Activated CD8-positive, alpha-beta T cell treated with anti-CD3 and anti-CD28 coated beads, Interleukin-2, amount 10 ng/mL, durations not matched to agents 7 days and 5 days (primary cell): Measurements from ENCODE around the gene GLS. TPM values are rescaled to one million over a fixed set of nuclear protein-coding genes. Genes with fewer than 3 reads are reported as not detected.

Experiments
- ATAC-seq: fragments of 150-1000 bp; cut with Tn5 transposase; one replicate; pipeline ENCODE4 v1.10.0; 2021; ENCODE audit warnings: moderate library complexity
- CTCF ChIA-PET: fragments of 350-600 bp; sonication (Branson Sonifier 250); formaldehyde crosslinking; loops from one replicate; lab custom pipeline; 2021; ENCODE audit warnings: antibody characterized with exemption; lab: Charles Lee
- POLR2A ChIA-PET: fragments of 350-600 bp; sonication (Branson Sonifier 250); formaldehyde crosslinking; loops from one replicate; lab custom pipeline; 2021; ENCODE audit warnings: antibody characterized with exemption; lab: Charles Lee
- DNase-seq: peaks from one replicate; pipeline ENCODE4 v3.0.0-alpha.2; 2020
- H3K27ac Mint-ChIP-seq: one replicate; pipeline ENCODE4 v1.8.0; 2021; ENCODE audit warnings: mild to moderate bottlenecking, mixed read lengths
- H3K27me3 Mint-ChIP-seq: one replicate; pipeline ENCODE4 v1.8.0; 2021; ENCODE audit warnings: low read depth, mixed read lengths
- H3K36me3 Mint-ChIP-seq: one replicate; pipeline ENCODE4 v1.8.0; 2021; ENCODE audit warnings: low read depth, mixed read lengths
- H3K4me1 Mint-ChIP-seq: one replicate; pipeline ENCODE4 v1.8.0; 2021; ENCODE audit warnings: low read depth, mixed read lengths
- H3K4me3 Mint-ChIP-seq: one replicate; pipeline ENCODE4 v1.8.0; 2021; ENCODE audit warnings: mild to moderate bottlenecking, mixed read lengths
- H3K9me3 Mint-ChIP-seq: one replicate; pipeline ENCODE4 v1.8.0; 2022; ENCODE audit warnings: mixed read lengths; ENCODE audit not compliant: insufficient read depth
- total RNA-seq, 2 experiments: library from RNA; stranded (reverse); gene quantifications; one replicate each; pipeline ENCODE4 v1.2.3, GENCODE V29; 2021

The GLS gene
- 100 to 1,000 TPM; 162 to 193 TPM for total RNA-seq

DNA sequence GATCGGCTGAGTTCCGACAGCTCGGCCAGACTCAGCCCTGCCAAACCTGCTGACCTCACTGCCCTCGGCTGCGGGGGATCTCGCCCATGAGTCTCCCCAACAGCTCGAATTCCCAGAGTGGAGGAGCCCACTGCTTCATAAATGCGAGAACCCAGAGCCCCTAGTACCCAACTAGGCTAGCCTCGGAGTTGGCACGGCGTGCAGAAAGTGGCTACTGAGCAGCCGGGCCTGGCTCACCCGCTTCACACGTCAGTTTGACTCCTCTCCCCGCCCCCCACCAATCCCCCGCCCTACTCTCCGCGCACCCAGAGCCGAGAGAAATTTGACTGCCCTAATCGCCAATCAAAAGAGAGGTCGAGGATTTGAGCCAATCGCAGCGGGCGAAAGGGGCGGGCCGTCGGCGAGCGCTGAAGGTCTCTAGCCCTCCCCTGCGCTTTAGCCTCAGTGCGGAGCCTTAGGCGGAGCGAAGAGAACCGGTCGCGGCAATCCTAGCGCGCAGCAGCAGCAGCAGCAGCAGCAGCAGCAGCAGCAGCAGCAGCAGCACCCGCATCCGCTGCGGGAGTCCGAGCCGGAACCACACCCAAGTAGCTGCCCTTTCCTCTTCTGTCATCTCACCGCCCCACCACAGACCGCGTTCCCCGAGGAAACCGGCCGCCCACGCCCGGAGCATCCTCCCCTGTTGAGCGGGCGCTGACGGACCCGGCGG, at the start of gene GLS:
Gene GLS, plus strand, starts transcription at position 444 of the 706 bp plus-strand sequence. CDS start 264 bp downstream, outside the sequence.
- DNase-seq: peak; percentile 98
- Mint-ChIP-seq H3K4me1 (peaks cover 36% of the 10 kb centered on the region), H3K27ac (peak within 1 kb of the TSS; percentile 99), H3K27me3 (no peaks in the 10 kb centered on the region), H3K9me3 (no peaks in the 10 kb centered on the region), H3K36me3 (peaks cover 30% of the 10 kb centered on the region), H3K4me3 (peak within 1 kb of the TSS; percentile 94)
- ChIA-PET POLR2A (interaction anchor here (0.5 to 4.0 kb wide), 30 partner anchors 9 to 797 kb away, joined by 3 to 51 read pairs (median 4); partner anchors contain the start of genes MFSD6, NABP1, NEMP2 and STAT1), CTCF (interaction anchor here (0.6 to 4.6 kb wide), 5 partner anchors 11 to 66 kb away, joined by 3 to 24 read pairs (median 6); no protein-coding TSS in a partner anchor)
- peak; percentile 81 for ATAC-seq

DNA sequence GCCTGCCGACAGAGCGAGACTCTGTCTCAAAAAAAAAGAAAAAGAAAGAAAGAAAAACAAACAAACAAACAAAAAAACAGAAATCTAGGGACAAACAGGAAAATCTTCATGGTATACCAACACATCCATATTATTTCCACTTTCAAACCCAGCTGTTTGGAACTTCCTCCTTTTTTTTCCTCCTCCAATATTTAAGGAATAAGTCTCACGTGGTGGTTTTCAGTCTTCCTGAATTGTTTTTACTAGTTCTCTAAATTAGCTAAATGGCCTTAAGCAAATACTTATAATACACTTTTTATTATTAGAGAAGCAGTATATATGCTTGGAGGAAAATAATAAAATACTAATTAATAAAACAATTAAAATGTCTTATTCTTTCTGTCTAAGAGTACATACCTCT, 48.7 kb upstream of the GLS start:
- ATAC-seq (no peak), DNase-seq (no peak)
- no peaks in the 10 kb centered on the region for H3K9me3 Mint-ChIP-seq
- ChIA-PET CTCF (no interaction called here), POLR2A (no interaction called here)
- H3K4me3 Mint-ChIP-seq: no peak overlapping the region
- no peaks in the 10 kb centered on the region for H3K4me1 Mint-ChIP-seq
- no peak overlapping the region for H3K27ac Mint-ChIP-seq
- no peaks in the 10 kb centered on the region for H3K36me3 Mint-ChIP-seq
- H3K27me3 Mint-ChIP-seq: peaks cover 5% of the 10 kb centered on the region

DNA sequence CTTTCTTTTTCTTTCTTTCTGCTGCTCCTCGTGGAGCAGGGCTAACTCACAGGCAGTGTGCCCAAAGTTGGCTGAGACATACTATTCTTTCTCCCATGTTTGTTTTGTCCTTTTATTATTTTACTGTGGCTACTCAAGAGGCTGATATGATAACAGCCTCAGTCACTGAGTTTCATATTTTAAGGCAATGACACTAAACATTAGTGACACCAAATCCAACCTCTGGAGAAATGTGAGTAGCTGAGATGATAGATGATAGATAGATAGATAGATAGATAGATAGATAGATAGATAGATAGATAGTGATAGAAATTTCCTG, 45.8 kb upstream of the GLS start:
- no peak for ATAC-seq
- Mint-ChIP-seq H3K4me3 (no peak overlapping the region), H3K27me3 (peaks cover 8% of the 10 kb centered on the region), H3K36me3 (no peaks in the 10 kb centered on the region), H3K9me3 (no peaks in the 10 kb centered on the region), H3K4me1 (no peaks in the 10 kb centered on the region), H3K27ac (no peak overlapping the region)
- ChIA-PET POLR2A (no interaction called here), CTCF (interaction anchor here (1.1 kb wide), 1 partner anchor 10 kb away, joined by 3 read pairs; no protein-coding TSS in a partner anchor)
- no peak for DNase-seq

- no peaks in the 10 kb centered on the region for H3K36me3 Mint-ChIP-seq
- no peak overlapping the region for H3K4me3 Mint-ChIP-seq
- no peaks in the 10 kb centered on the region for H3K9me3 Mint-ChIP-seq
- ChIA-PET CTCF (interaction anchor here (1.1 kb wide), 1 partner anchor 10 kb away, joined by 3 read pairs; no protein-coding TSS in a partner anchor), POLR2A (no interaction called here)
- no peak overlapping the region for H3K27ac Mint-ChIP-seq
- no peaks in the 10 kb centered on the region for H3K4me1 Mint-ChIP-seq
- no peak for DNase-seq
- H3K27me3 Mint-ChIP-seq: peaks cover 8% of the 10 kb centered on the region
- ATAC-seq: no peak
Observed at GRCh38 chr2:190835303-190835930, 45.2 kb upstream of the GLS start.

- no peaks in the 10 kb centered on the region for H3K4me1 Mint-ChIP-seq
- no peak for ATAC-seq
- POLR2A ChIA-PET: no interaction called here
- no peak overlapping the region for H3K4me3 Mint-ChIP-seq
- no peaks in the 10 kb centered on the region for H3K9me3 Mint-ChIP-seq
- peaks cover 8% of the 10 kb centered on the region for H3K27me3 Mint-ChIP-seq
- H3K36me3 Mint-ChIP-seq: no peaks in the 10 kb centered on the region
- no peak overlapping the region for H3K27ac Mint-ChIP-seq
- DNase-seq: no peak
- CTCF ChIA-PET: no interaction called here
Observed at GRCh38 chr2:190836767-190837166, 43.9 kb upstream of the GLS start.

DNA sequence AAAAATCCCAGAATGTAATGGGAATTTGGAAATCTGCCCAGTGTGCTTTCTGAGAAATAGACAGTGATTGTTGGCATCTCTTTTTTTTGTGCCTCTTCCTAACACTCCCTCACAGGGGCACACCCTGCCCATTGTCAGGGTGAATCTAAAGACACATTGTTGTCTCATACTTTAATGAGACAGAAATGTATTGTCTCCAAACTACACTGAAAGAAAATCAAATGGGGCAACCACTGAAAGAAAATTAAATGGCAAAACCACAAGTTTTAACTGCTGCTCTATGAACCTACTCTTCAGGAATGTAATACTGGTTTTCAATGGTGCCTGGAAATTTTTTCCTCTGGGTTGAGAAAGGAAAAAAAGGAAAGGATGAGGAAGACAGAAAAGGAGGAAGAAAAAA, 43.2 kb upstream of the GLS start:
- DNase-seq: no peak
- Mint-ChIP-seq H3K36me3 (no peaks in the 10 kb centered on the region), H3K4me3 (no peak overlapping the region), H3K27me3 (peaks cover 8% of the 10 kb centered on the region), H3K4me1 (no peaks in the 10 kb centered on the region), H3K9me3 (no peaks in the 10 kb centered on the region), H3K27ac (no peak overlapping the region)
- ChIA-PET POLR2A (no interaction called here), CTCF (interaction anchor here (2.6 kb wide), 1 partner anchor 14 kb away, joined by 6 read pairs; no protein-coding TSS in a partner anchor)
- no peak for ATAC-seq

GRCh38 chr2:190837952-190838361, 42.7 kb upstream of the GLS start:
- H3K36me3 Mint-ChIP-seq: no peaks in the 10 kb centered on the region
- POLR2A ChIA-PET: no interaction called here
- no peak for ATAC-seq
- H3K27me3 Mint-ChIP-seq: peaks cover 8% of the 10 kb centered on the region
- no peak overlapping the region for H3K4me3 Mint-ChIP-seq
- CTCF ChIA-PET: interaction anchor here (0.8 to 2.6 kb wide), 3 partner anchors 12 to 110 kb away, joined by 3 to 6 read pairs (median 6); no protein-coding TSS in a partner anchor
- H3K9me3 Mint-ChIP-seq: no peaks in the 10 kb centered on the region
- no peak overlapping the region for H3K27ac Mint-ChIP-seq
- H3K4me1 Mint-ChIP-seq: no peaks in the 10 kb centered on the region
- DNase-seq: no peak

DNA sequence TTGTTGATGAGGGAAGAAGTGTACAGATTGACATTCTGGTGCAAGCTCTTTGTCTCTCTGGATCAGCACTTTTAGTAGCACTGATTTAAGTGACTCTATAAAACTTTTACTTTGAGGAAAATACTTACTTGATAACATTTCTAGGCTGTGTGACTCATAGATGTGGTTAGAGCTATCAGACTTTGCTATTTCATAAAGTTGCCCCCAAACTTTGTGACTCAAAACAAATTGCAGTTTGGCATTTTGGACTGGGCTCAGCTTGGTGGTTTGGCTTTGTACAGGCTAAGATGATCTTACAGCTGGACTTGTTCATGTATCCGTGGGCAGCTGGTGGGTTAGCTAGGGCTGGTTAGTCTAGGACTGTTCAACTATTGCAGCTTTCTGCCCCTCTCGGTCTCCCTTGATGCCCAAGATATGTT, 42.1 kb upstream of the GLS start:
- no peaks in the 10 kb centered on the region for H3K4me1 Mint-ChIP-seq
- peaks cover 8% of the 10 kb centered on the region for H3K27me3 Mint-ChIP-seq
- CTCF ChIA-PET: interaction anchor here (0.8 to 2.6 kb wide), 3 partner anchors 11 to 109 kb away, joined by 3 to 6 read pairs (median 6); no protein-coding TSS in a partner anchor
- POLR2A ChIA-PET: no interaction called here
- no peaks in the 10 kb centered on the region for H3K36me3 Mint-ChIP-seq
- H3K4me3 Mint-ChIP-seq: no peak overlapping the region
- ATAC-seq (no peak), DNase-seq (no peak)
- no peaks in the 10 kb centered on the region for H3K9me3 Mint-ChIP-seq
- H3K27ac Mint-ChIP-seq: no peak overlapping the region

DNA sequence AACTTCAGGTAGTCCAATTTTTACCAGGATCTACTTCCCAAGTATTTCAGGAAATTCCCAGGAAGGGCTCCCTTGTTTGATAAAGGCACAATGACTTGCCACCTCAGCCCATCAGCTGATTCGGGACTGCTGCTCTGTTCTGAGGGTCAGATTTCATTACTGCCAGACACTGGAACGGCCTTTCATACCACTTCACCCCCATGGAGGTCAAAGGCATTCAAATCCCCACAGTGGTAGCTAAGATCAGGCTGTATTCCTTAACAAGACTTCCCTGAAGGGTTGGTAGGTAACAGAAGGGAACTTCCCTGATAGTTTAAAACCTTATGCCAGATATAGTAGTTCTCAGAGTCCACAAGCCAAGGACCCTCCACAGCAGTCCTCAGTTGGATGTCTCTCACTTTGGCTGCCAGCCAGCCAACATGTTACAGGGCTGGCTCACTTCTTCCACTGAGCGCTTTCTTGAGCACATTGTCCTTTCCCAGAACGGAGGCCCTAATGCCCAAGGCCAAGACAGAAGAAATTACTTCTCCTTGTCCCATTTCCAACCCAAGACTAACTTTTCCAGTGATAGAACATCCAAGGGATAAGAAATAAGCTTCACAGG, 40.0 kb upstream of the GLS start:
- H3K4me3 Mint-ChIP-seq: no peak overlapping the region
- ATAC-seq: no peak
- H3K4me1 Mint-ChIP-seq: peaks cover 3% of the 10 kb centered on the region
- POLR2A ChIA-PET: no interaction called here
- H3K27ac Mint-ChIP-seq: no peak overlapping the region
- peaks cover 3% of the 10 kb centered on the region for H3K27me3 Mint-ChIP-seq
- CTCF ChIA-PET: interaction anchor here (1.0 to 1.4 kb wide), 2 partner anchors 10 to 107 kb away, joined by 3 to 6 read pairs; no protein-coding TSS in a partner anchor
- DNase-seq: no peak
- H3K9me3 Mint-ChIP-seq: no peaks in the 10 kb centered on the region
- H3K36me3 Mint-ChIP-seq: no peaks in the 10 kb centered on the region

DNA sequence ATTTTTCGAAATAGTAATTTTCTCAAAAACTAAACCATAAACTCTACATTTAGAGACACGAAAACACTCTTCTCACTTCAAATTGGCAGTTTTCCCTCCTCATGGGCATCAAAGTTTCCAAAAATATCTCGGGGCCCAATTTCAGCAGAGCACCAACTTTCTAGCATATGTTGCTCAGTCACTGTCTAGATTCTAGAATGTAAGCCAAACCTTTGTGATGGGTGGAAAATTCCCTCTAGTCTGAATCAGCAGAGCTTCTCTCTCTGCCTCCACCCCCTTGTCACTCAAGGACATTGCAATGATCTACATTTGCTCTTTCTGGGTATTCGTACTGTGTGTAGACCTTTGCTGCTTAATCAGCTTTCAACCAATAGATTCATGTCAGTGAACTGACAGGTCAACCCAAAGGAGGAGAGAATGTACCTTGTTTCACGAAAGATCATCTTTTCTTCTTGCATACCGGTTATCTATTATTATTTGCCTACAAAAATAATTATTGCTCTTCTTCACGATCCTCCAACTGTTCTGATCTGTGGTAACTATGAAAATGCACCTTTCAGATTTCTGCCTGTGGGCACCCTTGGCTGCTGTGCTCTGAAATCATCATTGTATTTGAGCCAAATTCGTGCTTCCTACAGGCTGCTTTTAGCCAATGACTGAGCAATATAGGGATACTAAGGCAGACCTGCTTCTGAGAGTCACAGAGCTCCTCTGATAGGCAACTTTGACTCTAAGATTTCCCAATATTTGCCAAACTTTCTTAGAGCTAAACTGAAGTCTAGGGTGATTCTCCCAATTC, 38.7 kb upstream of the GLS start:
- no peaks in the 10 kb centered on the region for H3K36me3 Mint-ChIP-seq
- no peak for ATAC-seq

DNA sequence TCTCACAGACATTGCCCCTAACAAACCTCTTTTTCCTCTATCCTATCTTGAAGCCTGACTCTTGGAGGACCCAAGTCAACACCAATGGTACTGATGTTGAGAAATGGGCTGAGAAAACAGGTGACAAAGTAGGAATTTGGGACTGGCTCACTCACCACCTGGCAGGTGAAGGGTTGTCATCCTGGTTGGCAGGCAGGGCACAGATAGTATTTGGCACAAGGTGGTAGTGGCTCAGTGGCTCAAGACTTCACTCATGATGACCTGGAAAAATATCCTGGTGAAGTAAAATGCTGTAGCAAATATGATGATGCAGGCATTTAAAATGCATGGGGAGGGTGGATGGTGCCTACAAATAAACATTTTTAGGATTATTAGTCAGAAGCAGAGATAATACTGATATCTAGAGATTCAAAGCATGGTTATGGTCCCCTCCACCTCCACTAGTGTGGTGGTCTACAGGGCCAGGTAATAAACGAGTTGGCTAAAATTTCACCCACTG, 38.0 kb upstream of the GLS start:
- no peak overlapping the region for H3K27ac Mint-ChIP-seq
- no peaks in the 10 kb centered on the region for H3K27me3 Mint-ChIP-seq
- no peak overlapping the region for H3K4me3 Mint-ChIP-seq
- H3K4me1 Mint-ChIP-seq: peaks cover 3% of the 10 kb centered on the region
- ATAC-seq: no peak
- no peaks in the 10 kb centered on the region for H3K9me3 Mint-ChIP-seq
- H3K36me3 Mint-ChIP-seq: no peaks in the 10 kb centered on the region
- POLR2A ChIA-PET: no interaction called here
- CTCF ChIA-PET: no interaction called here
- no peak for DNase-seq

More for the DNA sequence above, 38.7 kb upstream of the GLS start:
- no peak for DNase-seq
- POLR2A ChIA-PET: no interaction called here
- CTCF ChIA-PET: no interaction called here
- peaks cover 3% of the 10 kb centered on the region for H3K4me1 Mint-ChIP-seq
- no peaks in the 10 kb centered on the region for H3K9me3 Mint-ChIP-seq
- no peak overlapping the region for H3K27ac Mint-ChIP-seq
- H3K27me3 Mint-ChIP-seq: peaks cover 3% of the 10 kb centered on the region
- H3K4me3 Mint-ChIP-seq: no peak overlapping the region
